ENCODE data around the gene AVP. TPM values are rescaled to one million over a fixed set of nuclear protein-coding genes. Genes with fewer than 3 reads are reported as not detected.
"Not testable (repeated sequence)": the region's sequence is repeated elsewhere in the genome, so short reads cannot be mapped to it uniquely, and the experiment has no call there.

Gene AVP
- total and polyA plus RNA-seq, 9 of the 15 experiments (the other 6 are each of a cell fraction or from before 2014, with no cell fraction given), result not detected

DNA sequence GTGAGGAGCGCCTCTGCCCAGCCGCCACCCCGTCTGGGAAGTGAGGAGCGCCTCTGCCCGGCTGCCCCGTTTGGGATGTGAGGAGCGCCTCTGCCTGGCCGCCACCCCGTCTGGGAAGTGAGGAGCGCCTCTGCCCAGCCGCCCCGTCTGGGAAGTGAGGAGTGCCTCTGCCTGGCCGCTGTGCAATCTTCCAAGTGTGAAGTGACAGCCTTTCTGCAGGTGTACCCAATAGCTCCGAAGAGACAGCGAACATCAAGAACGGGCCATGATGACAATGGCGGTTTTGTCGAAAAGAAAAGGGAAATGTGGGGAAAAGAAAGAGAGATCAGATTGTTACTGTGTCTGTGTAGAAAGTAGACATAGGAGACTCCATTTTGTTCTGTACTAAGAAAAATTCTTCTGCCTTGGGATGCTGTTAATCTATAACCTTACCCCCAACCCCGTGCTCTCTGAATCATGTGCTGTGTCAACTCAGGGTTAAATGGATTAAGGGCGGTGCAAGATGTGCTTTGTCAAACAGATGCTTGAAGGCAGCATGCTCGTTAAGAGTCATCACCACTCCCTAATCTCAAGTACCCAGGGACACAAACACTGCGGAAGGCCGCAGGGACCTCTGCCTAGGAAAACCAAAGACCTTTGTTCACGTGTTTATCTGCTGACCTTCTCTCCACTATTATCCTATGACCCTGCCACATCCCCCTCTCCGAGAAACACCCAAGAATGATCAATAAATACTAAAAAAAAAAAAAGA lies 41.4 kb upstream of the AVP start:
- FAIRE-seq; H4K20me1 ChIP-seq (replicated peaks; ENCODE audit: control insufficient read depth, insufficient read depth, low read length); H3K9me1 ChIP-seq (ENCODE audit: control insufficient read depth, insufficient read depth, low read length); in situ Hi-C loops (cut with MboI); intact Hi-C loops (cut with micrococcal nuclease); H3K27ac ChIP-seq (ENCODE audit: extremely low read depth, low read depth, low read length); H2AFZ ChIP-seq (ENCODE audit: low read depth, low read length); H3K4me1 ChIP-seq (replicated peaks in 1 of 2; ENCODE audit: control insufficient read depth in 2 of 2, insufficient read depth in 2 of 2, low read length in 2 of 2); DNase-seq (ENCODE audit: extremely low read depth in 1 of 4, low spot score in 3 of 4); POLR2A ChIA-PET; H3K9ac ChIP-seq (ENCODE audit: insufficient read depth in 1 of 2, low read depth in 2 of 2, low read length in 2 of 2); H3K4me2 ChIP-seq (ENCODE audit: insufficient read depth, low read length); H3K27me3 ChIP-seq (ENCODE audit: control insufficient read depth in 2 of 2, insufficient read depth in 2 of 2, low read length in 2 of 2); H3K79me2 ChIP-seq (ENCODE audit: control insufficient read depth, insufficient read depth, low read length); CTCF ChIA-PET (ENCODE audit: low intra/inter-chr PET ratio); ATAC-seq; BruUV-seq (replicated peaks); H3K4me3 ChIP-seq; H3K9me3 ChIP-seq (replicated peaks; ENCODE audit: control insufficient read depth, insufficient read depth, low read depth, low read length): not testable (repeated sequence)
- peaks cover 17% of the 10 kb centered on the region; the same call in 2 of the 3 replicates for H3K36me3 ChIP-seq (ENCODE audit: control insufficient read depth, insufficient read depth, low read length)
- WGBS (ENCODE audit: insufficient coverage, low coverage, missing lambda C conversion rate), result 94% methylated on average over 9 of the region's 25 CpGs
- TF ChIP-seq, protein P1, sequence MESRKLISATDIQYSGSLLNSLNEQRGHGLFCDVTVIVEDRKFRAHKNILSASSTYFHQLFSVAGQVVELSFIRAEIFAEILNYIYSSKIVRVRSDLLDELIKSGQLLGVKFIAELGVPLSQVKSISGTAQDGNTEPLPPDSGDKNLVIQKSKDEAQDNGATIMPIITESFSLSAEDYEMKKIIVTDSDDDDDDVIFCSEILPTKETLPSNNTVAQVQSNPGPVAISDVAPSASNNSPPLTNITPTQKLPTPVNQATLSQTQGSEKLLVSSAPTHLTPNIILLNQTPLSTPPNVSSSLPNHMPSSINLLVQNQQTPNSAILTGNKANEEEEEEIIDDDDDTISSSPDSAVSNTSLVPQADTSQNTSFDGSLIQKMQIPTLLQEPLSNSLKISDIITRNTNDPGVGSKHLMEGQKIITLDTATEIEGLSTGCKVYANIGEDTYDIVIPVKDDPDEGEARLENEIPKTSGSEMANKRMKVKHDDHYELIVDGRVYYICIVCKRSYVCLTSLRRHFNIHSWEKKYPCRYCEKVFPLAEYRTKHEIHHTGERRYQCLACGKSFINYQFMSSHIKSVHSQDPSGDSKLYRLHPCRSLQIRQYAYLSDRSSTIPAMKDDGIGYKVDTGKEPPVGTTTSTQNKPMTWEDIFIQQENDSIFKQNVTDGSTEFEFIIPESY (CRISPR knock-in tag; IDR thresholded peaks at IDR 0.05), result peak; percentile 92
- 0 out of 2 replicates have a peak, but pooled peaks have one; percentile 11 for TF ChIP-seq TAL1 (IDR thresholded peaks at IDR 0.05)
- TF ChIP-seq CBFA2T2 (conservative IDR thresholded peaks at IDR 0.05), result peak; percentile 33
- TF ChIP-seq SMAD4 (CRISPR knock-in tag; conservative IDR thresholded peaks at IDR 0.05), result peak; percentile 28; the same call in 1 of the 2 replicates
- peak; percentile 66 for TF ChIP-seq CBFA2T3 (IDR thresholded peaks at IDR 0.05)
- 0 out of 2 replicates have a peak, but pooled peaks have one; percentile 20 for TF ChIP-seq CXXC5 (CRISPR knock-in tag; IDR thresholded peaks at IDR 0.05)

- H4K20me1 ChIP-seq (replicated peaks; ENCODE audit: control insufficient read depth, insufficient read depth, low read length); CTCF ChIA-PET (ENCODE audit: low intra/inter-chr PET ratio); H3K9me3 ChIP-seq (replicated peaks; ENCODE audit: control insufficient read depth, insufficient read depth, low read depth, low read length); H3K79me2 ChIP-seq (ENCODE audit: control insufficient read depth, insufficient read depth, low read length); FAIRE-seq; H3K9ac ChIP-seq (ENCODE audit: insufficient read depth in 1 of 2, low read depth in 2 of 2, low read length in 2 of 2); H3K27ac ChIP-seq (ENCODE audit: extremely low read depth, low read depth, low read length); POLR2A ChIA-PET; H3K9me1 ChIP-seq (ENCODE audit: control insufficient read depth, insufficient read depth, low read length); H3K4me1 ChIP-seq (replicated peaks in 1 of 2; ENCODE audit: control insufficient read depth in 2 of 2, insufficient read depth in 2 of 2, low read length in 2 of 2); ATAC-seq; H2AFZ ChIP-seq (ENCODE audit: low read depth, low read length); BruUV-seq (replicated peaks); H3K27me3 ChIP-seq (ENCODE audit: control insufficient read depth in 2 of 2, insufficient read depth in 2 of 2, low read length in 2 of 2); H3K4me3 ChIP-seq; H3K4me2 ChIP-seq (ENCODE audit: insufficient read depth, low read length); DNase-seq (ENCODE audit: extremely low read depth in 1 of 4, low spot score in 3 of 4); in situ Hi-C loops (cut with MboI); intact Hi-C loops (cut with micrococcal nuclease): not testable (repeated sequence)
- peaks cover 17% of the 10 kb centered on the region; the same call in 2 of the 3 replicates for H3K36me3 ChIP-seq (ENCODE audit: control insufficient read depth, insufficient read depth, low read length)
- 98% methylated on average over 8 of the region's 41 CpGs for WGBS (ENCODE audit: insufficient coverage, low coverage, missing lambda C conversion rate)
Measured at GRCh38 chr20:3124773-3125560, 40.4 kb upstream of the AVP start.

Data from K562 (cell line).